Kasumi-1 (cell line): ENCODE measurements around the gene SCAMP2.

Experiments used
- DNase-seq, 2 experiments: peaks; one replicate each; lab custom pipeline; 2025; lab: John Stamatoyannopoulos, UW

Gene SCAMP2

DNA sequence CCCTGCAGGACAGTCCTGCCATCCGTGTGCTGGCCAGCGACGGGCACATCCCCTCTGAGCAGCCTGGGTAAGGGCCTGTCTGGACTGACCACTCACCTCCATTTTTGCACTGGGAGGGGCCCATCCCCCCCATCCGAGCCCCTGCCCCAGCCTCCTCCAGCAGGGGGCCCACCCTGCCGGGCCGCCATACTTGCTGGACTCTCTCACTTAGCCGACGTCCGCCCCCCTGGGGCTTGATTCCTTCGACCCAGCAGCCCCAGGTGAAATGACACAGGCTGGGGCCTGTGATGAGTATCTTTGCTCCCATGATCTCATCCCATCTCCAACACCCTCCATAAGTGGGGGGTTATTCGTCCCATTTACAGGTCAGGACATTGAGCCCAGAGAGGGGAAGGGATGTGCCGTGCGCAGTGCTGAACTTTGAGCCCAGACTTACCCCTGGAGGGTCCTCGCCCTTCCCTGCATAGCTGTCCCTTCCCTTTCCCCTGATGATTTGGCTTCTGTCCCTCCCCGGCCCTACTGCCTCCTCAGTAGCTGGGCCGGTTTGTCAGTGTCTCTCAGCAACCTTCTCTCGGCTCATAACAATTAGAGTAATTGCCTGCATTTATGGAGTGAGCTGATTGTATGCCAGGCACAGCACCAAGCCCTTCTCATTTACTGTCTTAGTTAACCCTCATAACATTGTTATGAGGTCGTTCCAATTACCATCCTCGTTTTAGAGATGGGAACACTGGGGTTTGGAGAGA, 56.4 kb downstream of the SCAMP2 start:
- DNase-seq, result no peak

DNA sequence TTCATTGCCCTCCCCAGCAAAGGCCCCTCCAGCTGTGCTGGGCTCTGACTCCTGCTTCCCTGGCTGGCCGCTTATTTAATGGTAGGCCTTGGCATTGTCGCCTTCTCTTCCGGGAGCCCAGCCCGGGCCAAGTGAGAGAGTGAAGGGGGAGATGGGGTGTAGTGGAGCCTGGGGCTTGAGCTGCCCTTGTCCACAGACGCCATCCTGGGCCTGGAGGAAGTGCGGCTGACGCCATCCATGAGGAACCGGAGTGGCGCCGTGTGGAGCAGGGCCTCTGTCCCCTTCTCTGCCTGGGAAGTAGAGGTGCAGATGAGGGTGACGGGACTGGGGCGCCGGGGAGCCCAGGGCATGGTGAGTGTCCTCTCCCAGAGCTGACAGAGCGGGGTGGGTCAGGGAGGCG, 57.2 kb downstream of the SCAMP2 start:
- no peak for DNase-seq

DNA sequence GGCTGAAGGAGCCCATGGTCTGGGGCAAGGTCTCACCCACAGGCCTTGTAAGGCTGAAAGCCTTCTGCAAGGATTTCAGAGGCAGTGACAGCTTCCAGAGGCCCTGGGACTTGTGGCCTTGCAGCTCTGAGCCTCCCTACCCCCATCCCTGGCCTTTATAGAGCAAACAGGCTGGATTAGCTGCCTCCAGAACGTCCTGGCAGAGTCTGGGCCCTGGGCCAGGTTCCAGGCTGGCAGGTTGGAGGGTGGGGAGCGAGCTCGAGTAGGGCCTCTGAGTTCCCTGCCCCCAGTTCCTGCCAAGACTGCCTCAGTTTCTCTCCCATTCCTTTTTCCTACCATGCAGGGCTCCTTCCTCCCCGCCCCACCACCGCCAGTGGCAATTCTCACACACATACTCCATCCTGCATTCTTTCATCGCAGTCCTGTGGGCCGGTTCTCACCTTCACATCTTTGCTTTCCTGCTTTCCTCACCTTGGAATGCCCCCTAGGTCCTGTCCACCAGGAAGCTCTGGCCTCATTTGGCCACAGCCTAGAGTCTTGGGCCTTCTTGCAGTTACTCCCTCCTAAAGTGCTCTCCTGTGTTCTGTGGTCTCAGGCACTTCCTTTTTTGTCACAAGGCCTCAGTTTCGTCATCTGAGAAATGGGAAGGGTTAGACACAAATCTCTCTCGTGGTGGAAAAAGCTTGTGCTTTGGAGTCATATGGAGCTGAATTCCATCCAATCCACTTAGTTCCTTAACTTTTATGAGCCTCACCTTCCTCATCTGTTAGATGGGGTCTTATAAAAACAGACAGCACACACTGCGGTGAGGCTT, 57.8 kb downstream of the SCAMP2 start:
- DNase-seq, result no peak

DNA sequence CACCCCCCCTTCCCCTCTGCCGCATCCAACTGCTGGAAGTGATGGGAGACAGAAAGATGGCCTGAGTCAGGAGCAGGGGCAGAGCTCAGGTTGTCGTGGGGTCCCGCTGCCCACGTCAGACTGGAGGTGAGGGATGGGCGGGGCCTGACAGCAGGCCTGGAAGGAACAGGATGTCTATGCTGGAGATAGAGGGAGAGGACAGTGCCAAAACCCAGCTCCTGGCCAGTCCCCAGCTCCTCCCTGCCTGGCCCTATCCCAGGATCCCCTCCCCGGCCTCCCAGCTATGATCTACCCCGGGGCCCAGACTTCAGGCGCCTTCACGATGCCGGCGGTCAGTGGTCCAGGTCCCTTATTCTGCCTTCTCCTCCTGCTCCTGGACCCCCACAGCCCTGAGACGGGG, 60.6 kb downstream of the SCAMP2 start, which contains the start of gene LMAN1L:
LMAN1L (plus strand) TSS at position 303 of the 400 bp plus-strand sequence; CDS start at position 323, 20 bp downstream.
- no peak for DNase-seq

DNA sequence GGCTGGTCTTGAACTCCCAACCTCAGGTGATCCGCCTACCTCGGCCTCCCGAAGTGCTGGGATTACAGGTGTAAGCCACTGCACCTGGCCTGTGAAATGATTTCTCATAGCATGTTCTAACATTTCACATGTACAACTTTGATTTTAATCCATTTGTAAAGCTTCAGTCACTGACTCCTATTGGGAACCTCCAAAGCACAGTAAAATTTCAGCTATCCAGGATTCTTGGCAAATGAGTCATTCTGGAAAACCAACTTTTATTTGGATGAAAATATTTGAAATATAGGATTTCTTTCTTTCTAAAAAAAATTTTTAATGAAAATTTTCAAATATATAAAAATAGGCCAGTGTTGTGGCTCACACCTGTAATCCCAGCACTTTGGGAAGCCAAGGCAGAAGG, 63.2 kb downstream of the SCAMP2 start:
- no peak for DNase-seq

DNA sequence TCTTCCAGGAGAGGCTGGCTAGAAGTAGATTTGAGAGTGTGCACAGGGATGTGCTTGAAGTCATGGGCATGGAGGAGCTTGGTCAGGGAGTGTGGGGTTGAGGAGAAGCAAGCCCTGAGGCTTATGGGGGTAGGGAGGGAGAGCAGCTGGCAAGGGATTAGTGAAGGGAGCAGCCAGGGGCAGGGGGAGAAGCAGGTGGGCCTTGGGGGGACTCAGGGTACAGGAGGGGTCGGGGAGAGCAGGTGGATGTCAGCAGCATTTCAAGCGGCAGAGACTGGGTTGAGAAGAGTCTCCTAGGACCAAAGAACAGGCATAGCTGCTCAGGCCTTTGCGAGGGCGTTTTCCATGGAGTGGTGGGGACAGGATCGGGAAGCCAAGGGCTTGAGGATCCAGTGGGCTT, 63.9 kb downstream of the SCAMP2 start:
- DNase-seq, result no peak

DNA sequence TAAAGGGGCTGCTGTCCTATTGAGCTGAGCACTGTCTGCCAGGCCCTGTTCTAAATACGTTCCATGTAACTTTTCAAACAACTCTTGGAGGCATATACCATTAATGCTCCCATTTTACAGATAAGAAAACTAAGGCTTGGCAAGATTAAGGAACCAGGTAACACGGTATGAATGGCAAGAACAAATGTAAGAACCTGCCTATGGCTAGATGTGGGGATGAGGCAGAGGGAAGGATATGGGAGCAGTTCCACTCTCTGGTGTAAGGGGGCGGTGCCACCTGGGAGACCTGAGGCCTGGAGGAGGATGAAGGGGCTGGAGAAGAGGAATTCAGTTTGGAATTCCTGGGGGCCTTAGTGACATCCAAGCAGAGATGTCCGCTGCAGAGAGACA, 64.3 kb downstream of the SCAMP2 start:
- no peak for DNase-seq

DNA sequence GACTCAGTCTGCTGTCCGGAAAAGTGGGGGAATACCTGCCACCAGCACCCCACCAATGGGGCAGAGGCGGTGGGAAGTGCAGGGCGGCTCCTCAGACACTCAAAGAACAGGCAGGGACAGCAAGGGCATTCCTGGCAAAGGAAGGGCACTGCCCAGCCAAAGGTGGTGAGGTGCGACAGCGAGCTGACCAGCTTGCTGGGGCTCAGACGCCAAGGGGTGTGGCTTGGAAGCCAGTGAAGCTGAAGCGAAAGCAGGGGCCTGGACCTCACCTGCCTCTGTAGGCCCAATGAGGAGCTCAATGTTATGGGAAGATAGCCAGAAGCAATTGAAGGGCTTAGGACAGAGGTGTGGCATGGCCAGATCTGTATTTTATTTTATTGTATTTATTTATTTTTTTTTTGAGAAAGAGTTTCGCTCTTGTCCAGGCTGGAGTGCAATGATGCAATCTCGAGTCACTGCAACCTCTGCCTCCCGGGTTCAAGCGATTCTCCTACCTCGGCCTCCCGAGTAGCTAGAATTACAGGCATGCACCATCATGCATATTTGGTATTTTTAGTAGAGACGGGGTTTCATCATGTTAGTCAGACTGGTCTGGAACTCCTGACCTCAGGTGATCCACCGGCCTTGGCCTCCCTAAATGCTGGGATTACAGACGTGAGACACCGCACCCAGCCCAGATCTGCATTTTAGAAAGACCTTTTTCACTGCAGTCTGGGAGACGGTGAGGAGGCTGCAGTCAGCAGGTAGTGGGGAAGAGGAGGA, 64.9 kb downstream of the SCAMP2 start:
- DNase-seq, result no peak

DNA sequence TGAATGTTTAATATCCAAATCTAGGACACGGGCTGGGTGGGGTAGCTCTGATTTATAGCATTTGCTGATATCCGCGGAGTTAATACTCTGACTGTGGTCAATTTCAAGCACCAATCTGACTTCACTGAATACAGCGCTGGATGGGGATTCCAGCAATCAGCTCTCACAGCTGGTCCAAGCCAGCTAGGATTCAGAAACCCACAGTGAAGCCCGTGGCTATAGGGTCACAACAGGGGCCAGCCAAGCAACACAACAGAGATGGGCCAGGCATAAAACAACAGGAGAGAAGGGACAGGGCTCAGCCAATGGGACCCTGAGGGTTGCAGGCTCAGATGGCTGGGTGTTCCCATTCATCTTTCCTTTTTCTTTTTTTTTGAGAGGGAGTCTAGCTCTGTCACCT, 65.9 kb downstream of the SCAMP2 start:
- no peak for DNase-seq

DNA sequence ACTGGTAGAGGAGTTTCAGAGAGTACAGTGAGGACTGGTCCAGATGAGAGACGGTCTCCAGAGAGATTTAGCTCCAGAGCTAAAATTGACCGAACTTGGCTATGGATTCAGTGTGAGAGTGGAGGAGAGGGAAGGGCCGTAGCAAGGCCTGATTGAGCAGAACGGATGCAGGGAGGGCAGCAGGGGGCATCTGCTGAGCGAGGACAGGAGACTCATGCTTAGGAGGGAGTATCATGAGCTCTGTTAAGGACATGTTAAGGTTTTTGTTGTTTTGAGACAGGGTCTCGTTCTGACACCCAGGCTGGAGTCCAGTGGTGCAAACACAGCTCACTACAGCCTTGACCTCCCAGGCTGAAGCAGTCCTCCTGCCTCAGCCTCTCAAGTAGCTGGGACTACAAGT, 68.2 kb downstream of the SCAMP2 start:
- DNase-seq, result no peak

DNA sequence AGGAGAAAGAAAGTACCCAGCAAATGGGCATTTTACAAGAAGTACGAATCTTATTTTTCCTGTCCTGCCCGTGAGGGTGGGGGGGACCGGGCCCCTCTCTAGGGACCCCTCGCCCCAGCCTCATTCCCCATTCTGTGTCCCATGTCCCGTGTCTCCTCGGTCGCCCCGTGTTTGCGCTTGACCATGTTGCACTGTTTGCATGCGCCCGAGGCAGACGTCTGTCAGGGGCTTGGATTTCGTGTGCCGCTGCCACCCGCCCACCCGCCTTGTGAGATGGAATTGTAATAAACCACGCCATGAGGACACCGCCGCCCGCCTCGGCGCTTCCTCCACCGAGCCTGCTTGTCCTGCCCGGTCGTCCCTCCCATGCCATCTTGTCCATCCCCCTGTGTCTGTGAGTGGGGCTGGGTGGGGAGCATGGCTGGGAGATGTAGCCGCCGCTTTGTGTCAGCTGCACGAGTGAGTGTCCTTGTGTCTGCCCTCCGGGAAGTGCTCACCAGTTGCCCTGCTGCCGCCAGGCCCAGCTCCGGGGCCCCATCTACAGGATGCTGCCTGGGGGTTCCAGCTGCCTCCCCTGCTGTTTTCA, 70.2 kb downstream of the SCAMP2 start:
- DNase-seq, result no peak

DNA sequence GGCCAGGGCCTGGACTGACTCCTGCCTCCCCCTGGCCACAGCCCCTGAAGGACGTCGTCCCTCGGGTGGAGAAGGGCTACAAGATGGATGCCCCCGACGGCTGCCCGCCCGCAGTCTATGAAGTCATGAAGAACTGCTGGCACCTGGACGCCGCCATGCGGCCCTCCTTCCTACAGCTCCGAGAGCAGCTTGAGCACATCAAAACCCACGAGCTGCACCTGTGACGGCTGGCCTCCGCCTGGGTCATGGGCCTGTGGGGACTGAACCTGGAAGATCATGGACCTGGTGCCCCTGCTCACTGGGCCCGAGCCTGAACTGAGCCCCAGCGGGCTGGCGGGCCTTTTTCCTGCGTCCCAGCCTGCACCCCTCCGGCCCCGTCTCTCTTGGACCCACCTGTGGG, 70.9 kb downstream of the SCAMP2 start:
- DNase-seq, result no peak

DNA sequence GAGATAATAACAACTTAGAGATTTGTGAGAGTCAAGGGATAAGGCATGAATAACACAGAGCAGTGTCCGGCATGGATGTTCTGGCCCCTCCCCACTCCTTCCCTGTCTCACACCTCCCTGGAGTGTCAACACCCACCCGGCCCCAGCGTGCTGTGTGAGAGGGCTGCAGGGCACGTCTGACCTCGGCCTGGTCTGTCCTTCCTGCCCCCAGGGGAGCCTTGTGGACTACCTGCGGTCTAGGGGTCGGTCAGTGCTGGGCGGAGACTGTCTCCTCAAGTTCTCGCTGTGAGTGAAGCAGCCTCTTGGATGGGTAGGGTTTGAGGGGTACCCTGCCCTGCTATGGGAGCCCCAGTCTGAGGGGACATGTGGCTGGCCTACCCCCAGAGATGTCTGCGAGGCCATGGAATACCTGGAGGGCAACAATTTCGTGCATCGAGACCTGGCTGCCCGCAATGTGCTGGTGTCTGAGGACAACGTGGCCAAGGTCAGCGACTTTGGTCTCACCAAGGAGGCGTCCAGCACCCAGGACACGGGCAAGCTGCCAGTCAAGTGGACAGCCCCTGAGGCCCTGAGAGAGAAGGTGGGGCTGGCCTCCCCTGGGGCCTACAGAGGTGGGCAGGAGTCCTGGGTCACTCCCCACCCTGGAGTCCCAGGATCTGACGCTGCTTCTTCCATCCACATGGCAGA, 71.7 kb downstream of the SCAMP2 start:
- no peak for DNase-seq

DNA sequence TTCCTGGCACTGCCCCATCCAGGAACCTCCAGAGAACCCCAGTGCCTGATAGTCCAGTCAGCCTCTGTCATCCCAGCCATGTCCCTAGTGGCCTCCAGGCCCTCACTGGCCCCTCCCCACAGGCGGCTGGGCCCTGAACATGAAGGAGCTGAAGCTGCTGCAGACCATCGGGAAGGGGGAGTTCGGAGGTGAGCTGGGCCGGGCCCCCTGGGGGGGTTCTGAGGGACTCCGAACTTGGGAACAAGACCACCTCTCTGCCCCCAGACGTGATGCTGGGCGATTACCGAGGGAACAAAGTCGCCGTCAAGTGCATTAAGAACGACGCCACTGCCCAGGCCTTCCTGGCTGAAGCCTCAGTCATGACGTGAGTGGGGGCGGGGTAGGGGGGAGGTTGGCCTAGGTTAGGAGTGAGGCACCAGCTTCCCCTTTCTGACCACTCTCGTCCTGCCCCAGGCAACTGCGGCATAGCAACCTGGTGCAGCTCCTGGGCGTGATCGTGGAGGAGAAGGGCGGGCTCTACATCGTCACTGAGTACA, 72.5 kb downstream of the SCAMP2 start:
- no peak for DNase-seq

DNA sequence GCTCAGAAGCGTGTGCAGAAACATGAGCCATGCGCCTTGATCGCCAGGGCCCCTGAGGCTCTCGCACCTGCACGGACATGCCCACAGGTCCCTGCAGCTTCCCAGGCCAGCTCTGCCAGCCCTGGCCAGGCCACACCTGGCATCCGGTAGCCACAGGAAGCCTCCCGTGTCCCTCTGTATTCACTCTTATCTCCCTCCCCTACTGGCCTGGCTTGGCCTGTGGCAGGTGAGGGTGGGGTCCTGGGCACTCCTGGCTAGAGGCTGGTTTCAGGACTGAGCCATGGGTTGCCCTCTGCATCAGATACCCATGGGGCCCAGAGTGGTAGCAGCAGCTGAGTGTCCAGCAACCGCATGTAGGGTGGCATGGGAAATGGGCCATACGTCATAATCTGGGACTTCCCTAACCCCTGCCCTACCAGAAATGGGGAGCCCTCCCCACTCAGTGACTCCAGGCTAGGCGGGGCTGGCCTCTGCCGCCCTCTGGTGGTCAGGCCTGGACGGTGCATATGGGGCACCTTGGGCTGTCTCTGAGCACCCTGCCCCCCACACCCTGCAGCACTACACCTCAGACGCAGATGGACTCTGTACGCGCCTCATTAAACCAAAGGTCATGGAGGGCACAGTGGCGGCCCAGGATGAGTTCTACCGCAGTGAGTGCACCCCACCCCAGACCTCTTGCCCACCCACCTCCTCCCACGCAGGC, 73.2 kb downstream of the SCAMP2 start:
- peak; percentile 74 to 77 for DNase-seq

DNA sequence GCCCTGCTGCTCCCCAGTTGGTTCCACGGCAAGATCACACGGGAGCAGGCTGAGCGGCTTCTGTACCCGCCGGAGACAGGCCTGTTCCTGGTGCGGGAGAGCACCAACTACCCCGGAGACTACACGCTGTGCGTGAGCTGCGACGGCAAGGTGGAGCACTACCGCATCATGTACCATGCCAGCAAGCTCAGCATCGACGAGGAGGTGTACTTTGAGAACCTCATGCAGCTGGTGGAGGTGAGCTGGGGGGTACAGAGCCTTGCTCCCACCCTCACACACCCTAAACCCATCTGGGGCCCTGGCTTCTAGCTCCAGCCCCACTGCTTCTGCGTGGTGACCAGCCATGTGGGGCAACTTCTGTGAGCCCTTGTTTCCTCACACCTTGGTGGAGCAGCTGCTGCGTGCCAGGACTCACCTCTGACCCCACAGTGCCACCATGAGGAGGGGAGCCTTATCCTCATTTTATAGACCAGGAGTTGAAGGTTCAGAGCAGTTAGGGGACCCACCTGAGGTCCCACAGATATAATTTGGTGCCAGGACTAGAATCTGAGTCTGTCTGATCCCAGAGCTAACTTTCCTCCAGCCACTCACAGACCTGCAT, 73.8 kb downstream of the SCAMP2 start:
- DNase-seq, result no peak

DNA sequence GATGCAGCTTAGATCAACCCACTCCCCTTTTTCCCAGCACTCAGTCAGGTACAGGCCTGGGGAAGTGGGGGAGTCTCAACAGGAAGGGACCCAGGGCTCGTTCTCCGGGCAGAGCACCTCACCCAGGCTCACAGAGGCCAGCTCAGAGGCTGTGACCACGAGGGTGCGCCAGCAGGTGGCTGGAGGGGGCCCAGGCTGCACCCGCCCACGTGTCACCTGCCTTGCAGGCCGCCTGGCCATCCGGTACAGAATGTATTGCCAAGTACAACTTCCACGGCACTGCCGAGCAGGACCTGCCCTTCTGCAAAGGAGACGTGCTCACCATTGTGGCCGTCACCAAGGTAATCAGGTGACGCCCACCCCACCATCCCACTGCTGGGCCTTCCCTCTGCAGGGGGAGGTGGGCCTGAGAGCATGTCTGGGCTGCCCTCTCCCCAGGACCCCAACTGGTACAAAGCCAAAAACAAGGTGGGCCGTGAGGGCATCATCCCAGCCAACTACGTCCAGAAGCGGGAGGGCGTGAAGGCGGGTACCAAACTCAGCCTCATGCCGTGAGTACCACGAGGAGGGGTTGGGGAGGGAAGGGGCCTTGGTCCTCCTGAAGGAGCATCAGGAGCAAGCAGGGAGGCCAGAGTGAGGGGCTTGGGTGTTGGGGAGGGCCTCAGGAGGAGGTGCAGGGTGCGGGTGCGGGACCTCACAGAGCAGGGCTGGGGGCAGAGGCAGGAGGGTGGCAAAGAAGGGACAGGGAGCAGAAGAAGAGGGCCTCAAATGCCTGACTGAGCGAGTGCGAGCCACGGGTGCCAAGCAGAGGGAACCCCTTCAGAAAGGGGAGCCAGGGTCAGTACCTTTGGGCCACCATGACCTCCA, 74.5 kb downstream of the SCAMP2 start:
- DNase-seq, result no peak

DNA sequence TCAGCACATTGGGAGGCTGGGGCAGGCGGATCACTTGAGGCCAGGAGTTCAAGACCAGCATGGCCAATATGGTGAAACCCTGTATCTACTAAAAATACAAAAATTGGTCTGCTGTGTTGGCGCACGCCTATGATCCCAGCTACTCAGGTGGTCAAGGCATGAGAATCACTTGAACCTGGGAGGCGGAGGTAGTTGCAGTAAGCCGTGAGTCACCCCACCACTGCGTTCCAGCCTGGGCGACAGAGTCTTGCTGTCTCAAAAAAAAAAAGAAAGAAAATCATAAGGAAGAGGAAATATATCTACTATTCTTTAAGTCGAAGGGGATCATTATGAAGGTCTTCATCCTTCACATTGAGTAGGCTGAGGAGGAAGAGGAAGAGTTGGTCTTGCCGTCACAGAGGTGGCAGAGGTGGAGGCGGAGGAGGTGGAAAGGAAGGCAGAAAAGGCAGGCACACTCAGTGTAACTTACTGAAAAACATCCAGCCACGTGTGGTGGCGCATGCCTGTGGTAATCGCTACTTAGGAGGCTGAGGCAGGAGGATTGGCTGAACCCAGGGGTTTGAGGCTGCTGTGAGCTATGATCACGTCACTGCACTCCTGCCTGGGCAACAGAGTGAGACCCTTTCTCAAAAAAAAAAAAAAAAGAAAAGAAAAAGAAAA, 77.1 kb downstream of the SCAMP2 start:
- no peak for DNase-seq

DNA sequence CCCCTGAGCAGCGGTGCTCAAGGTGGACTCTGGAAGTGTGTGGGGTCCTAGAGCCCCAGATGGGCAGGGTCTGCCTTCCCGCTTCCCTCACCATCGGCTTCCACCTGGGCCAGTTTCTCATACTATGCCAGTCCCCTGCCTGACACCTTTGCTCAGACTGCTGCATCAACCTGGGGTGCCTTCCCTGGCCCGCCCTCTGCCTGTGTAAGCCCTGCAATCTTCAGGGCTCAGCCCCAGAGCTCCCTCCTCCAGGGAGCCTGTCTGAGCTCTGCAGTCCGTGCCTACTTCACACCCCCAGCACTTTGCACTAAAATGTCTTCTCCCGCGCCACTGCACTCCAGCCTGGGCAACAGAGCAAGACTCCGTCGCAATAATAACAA, 78.2 kb downstream of the SCAMP2 start:
- DNase-seq, result no peak
